ENCODE measurements around the gene MUC5B. TPM values are rescaled to one million over a fixed set of nuclear protein-coding genes. Genes with fewer than 3 reads are reported as not detected.

The MUC5B gene
- total RNA-seq, 2 donors from 2014 or later = 0.18 to 17.3 TPM

DNA sequence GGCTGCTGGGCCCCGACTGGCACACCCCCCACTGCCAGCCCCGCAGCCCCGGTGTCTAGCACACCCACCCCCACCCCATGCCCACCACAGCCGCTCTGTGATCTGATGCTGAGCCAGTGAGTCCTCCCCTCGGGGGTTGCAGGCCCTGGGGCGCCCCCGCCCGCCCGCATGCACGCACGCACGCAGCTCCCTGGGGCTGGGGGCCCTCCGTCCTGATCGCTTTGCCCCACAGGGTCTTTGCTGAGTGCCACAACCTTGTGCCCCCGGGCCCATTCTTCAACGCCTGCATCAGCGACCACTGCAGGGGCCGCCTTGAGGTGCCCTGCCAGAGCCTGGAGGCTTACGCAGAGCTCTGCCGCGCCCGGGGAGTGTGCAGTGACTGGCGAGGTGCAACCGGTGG, 32.3 kb downstream of the MUC5B start:
- H3K4me1 ChIP-seq (replicated peaks) = no peaks in the 10 kb centered on the region
- H3K27ac ChIP-seq = no peak overlapping the region
- 60% methylated on average over 2 of the region's 24 CpGs for WGBS
- DNase-seq (ENCODE audit: low spot score) = no peak
- H3K27me3 ChIP-seq (replicated peaks; ENCODE audit: insufficient read depth) = no peaks in the 10 kb centered on the region
- intact Hi-C loops (cut with DNase I) = no loop called here
- no peak for TF ChIP-seq POLR2A (IDR thresholded peaks at IDR 0.05)
- no peak for TF ChIP-seq POLR2AphosphoS5 (IDR thresholded peaks at IDR 0.05)
- TF ChIP-seq, protein P1, sequence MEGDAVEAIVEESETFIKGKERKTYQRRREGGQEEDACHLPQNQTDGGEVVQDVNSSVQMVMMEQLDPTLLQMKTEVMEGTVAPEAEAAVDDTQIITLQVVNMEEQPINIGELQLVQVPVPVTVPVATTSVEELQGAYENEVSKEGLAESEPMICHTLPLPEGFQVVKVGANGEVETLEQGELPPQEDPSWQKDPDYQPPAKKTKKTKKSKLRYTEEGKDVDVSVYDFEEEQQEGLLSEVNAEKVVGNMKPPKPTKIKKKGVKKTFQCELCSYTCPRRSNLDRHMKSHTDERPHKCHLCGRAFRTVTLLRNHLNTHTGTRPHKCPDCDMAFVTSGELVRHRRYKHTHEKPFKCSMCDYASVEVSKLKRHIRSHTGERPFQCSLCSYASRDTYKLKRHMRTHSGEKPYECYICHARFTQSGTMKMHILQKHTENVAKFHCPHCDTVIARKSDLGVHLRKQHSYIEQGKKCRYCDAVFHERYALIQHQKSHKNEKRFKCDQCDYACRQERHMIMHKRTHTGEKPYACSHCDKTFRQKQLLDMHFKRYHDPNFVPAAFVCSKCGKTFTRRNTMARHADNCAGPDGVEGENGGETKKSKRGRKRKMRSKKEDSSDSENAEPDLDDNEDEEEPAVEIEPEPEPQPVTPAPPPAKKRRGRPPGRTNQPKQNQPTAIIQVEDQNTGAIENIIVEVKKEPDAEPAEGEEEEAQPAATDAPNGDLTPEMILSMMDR (IDR thresholded peaks at IDR 0.05) = no peak
- no peaks in the 10 kb centered on the region for H3K36me3 ChIP-seq
- no peak overlapping the region for H3K4me3 ChIP-seq
- H3K9me3 ChIP-seq = no peaks in the 10 kb centered on the region

DNA sequence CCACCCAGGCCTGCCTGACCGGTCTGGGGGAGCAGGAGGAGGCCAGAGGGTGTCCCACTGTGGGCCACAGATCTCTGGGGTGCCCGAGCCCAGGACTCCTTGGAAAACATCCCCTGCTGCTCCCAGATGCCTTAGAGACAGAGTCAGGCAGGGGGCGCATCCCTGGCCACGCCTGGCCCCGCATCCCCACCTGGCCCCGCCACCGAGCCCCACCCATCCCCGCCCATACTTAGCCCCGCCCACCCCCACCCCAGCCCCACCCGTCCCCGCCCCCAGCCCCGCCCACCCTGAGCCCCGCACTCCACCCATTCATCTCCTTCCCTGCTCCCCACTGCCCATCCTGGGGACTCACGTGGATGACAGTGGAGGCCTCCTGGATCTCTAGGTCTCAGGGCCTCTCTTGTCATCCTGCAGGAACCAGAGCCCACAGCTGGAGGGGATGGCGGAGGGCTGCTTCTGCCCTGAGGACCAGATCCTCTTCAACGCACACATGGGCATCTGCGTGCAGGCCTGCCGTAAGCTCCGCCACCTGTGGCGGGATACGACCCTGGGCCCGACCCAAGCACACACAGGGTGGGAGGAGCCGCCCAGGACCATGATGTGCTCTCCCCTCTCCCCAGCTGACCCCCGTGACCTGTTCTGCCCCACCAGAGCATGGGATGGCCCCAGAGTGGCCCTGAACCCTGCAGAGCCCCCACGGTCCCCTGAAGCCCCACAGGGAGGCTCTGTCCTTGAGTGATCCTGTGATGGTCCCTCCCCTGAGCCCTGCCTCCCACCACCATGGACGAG, 33.6 kb downstream of the MUC5B start:
- no peaks in the 10 kb centered on the region for H3K4me1 ChIP-seq (replicated peaks)
- TF ChIP-seq, protein P1 (IDR thresholded peaks at IDR 0.05) = no peak
- no peak for TF ChIP-seq POLR2A (IDR thresholded peaks at IDR 0.05)
- intact Hi-C loops (cut with DNase I) = no loop called here
- no peaks in the 10 kb centered on the region for H3K36me3 ChIP-seq
- no peaks in the 10 kb centered on the region for H3K27me3 ChIP-seq (replicated peaks; ENCODE audit: insufficient read depth)
- WGBS = 70% methylated on average over 22 of the region's 26 CpGs
- no peak overlapping the region for H3K4me3 ChIP-seq
- no peak overlapping the region for H3K27ac ChIP-seq
- H3K9me3 ChIP-seq = no peaks in the 10 kb centered on the region
- DNase-seq (ENCODE audit: low spot score) = no peak

DNA sequence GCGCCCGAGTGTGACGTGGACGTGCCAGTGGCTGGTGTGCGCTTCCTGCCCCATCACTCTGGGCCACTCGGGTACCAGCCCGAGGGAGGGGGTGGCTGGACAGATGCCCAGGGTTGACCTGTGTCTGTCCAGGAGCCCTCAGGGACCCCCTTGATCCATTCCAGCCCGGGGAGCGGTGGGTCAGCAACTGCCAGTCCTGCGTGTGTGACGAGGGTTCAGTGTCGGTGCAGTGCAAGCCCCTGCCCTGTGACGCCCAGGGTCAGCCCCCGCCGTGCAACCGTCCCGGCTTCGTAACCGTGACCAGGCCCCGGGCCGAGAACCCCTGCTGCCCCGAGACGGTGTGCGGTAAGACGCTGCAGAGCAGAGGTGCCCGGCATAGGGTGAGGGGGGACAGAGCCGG, 34.5 kb downstream of the MUC5B start:
- peaks cover 4% of the 10 kb centered on the region for H3K4me1 ChIP-seq (replicated peaks)
- intact Hi-C loops (cut with DNase I) = no loop called here
- TF ChIP-seq POLR2AphosphoS5 (IDR thresholded peaks at IDR 0.05) = no peak
- TF ChIP-seq, protein P1 (IDR thresholded peaks at IDR 0.05) = no peak
- no peak for TF ChIP-seq POLR2A (IDR thresholded peaks at IDR 0.05)
- no peak overlapping the region for H3K4me3 ChIP-seq
- no peaks in the 10 kb centered on the region for H3K36me3 ChIP-seq
- H3K27me3 ChIP-seq (replicated peaks; ENCODE audit: insufficient read depth) = no peaks in the 10 kb centered on the region
- no peak for DNase-seq (ENCODE audit: low spot score)
- H3K27ac ChIP-seq = no peak overlapping the region
- H3K9me3 ChIP-seq = no peaks in the 10 kb centered on the region
- WGBS = 96% methylated on average over 27 of the region's 27 CpGs

DNA sequence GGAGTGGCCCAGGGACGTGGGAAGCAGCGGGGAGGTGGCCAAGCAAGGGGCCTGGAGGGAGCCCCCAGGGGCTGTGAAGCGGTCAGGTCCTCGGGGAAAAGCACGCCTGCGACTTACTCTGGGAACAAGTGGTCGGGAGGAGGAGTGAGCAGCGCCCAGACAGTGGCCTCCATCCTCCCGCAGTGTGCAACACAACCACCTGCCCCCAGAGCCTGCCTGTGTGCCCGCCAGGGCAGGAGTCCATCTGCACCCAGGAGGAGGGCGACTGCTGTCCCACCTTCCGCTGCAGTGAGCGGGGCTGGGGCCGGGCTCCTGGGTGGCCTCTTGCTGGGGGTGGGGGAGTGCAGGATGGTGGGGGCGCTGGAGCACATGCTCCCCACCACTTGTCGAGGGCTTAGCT, 35.0 kb downstream of the MUC5B start:
- TF ChIP-seq POLR2A (IDR thresholded peaks at IDR 0.05) = no peak
- no peak for TF ChIP-seq POLR2AphosphoS5 (IDR thresholded peaks at IDR 0.05)
- TF ChIP-seq, protein P1 (IDR thresholded peaks at IDR 0.05) = no peak
- H3K27ac ChIP-seq = no peak overlapping the region
- peaks cover 4% of the 10 kb centered on the region for H3K4me1 ChIP-seq (replicated peaks)

More for the DNA sequence above, 35.0 kb downstream of the MUC5B start:
- intact Hi-C loops (cut with DNase I) = no loop called here
- Histone ChIP-seq H3K36me3 (no peaks in the 10 kb centered on the region), H3K9me3 (no peaks in the 10 kb centered on the region), H3K27me3 (replicated peaks; ENCODE audit: insufficient read depth) (no peaks in the 10 kb centered on the region), H3K4me3 (no peak overlapping the region)
- DNase-seq (ENCODE audit: low spot score) = no peak
- WGBS = 78% methylated on average over 14 of the region's 16 CpGs

Data from prostate gland (tissue), 2 donors.